HG03103 (cell line): ENCODE results near the gene MTA3.
"Not testable (repeated sequence)": the region's sequence is repeated elsewhere in the genome, so short reads cannot be mapped to it uniquely, and the experiment has no call there.

Experiments used
- ATAC-seq: cut with Tn5 transposase; IDR thresholded peaks from one replicate; pipeline ENCODE4 v1.9.1; 2021; ENCODE audit warnings: low read depth; ENCODE audit not compliant: unreplicated experiment

The MTA3 gene

DNA sequence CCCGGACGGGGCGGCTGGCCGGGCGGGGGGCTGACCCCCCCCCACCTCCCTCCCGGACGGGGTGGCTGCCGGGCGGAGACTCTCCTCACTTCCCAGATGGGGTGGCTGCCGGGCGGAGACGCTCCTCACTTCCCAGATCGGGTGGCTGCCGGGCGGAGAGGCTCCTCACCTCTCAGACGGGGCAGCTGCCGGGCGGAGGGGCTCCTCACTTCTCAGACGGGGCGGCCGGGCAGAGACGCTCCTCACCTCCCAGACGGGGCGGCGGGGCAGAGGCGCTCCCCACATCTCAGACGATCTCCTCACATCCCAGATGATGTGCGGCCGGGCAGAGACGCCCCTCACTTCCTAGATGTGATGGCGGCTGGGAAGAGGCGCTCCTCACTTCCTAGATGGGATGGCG is 37.7 kb downstream of the MTA3 start:
- ATAC-seq: not testable (repeated sequence)

GRCh38 chr2:42607101-42607637 is 38.7 kb downstream of the MTA3 start:
- ATAC-seq: no peak

DNA sequence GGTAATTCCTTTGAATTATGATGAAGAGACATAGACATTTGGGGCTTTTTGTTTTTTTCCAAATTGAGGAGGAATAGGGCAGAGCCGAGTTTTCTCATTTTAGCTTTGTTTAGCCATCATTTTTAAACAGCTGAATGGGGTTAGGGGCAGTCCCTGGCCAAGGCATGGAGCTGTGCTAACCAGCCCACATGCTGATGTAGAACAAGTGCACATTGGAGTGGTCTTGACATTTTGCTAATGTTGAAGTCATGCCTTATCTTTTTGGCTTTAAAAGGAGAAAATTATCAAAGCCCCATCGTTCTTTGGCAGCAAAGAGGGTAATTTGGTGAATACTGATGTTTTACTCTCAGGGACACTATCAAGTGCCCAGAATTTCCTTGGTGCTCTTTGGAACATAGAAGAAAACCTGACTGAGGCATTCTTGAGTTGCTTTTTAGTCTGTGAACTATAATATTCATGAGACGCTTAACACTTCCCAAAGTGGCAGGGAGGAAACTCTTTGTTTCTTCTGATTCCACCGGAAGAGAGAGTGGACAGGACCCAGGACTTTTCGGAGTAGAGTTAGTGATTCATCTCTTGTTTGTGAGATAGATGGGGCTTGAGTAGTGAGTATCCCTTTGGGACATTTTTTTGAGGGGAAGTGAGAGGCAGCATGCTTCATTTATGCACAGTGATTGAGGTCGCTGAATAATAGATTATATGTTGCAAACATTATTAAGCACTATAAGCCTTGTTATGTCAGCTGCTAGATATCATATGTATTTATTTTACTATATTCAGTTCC is 45.0 kb downstream of the MTA3 start:
- no peak for ATAC-seq

- no peak for ATAC-seq
Observed at GRCh38 chr2:42614838-42615237, 46.4 kb downstream of the MTA3 start.

- ATAC-seq: no peak
Observed at GRCh38 chr2:42618116-42618515, 49.7 kb downstream of the MTA3 start.

DNA sequence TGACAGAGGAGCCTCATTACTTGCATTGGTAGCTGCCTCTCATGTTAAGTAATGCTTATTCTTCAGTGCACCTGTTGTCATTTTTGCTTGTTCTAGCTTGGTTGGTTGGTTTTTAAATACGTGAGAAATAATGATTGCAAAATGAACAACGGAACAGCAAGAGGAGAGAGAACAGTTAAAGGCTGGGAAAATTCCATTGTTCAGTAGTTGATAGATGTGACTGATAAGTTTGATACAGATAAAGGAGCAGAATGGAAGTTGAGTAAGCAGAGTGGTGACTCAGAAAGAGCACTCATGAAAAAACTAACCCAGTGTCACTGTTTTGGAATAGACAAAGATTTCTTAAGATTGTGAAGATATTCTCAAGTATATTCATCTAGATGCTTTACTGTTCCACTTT is 50.5 kb downstream of the MTA3 start:
- ATAC-seq: no peak

DNA sequence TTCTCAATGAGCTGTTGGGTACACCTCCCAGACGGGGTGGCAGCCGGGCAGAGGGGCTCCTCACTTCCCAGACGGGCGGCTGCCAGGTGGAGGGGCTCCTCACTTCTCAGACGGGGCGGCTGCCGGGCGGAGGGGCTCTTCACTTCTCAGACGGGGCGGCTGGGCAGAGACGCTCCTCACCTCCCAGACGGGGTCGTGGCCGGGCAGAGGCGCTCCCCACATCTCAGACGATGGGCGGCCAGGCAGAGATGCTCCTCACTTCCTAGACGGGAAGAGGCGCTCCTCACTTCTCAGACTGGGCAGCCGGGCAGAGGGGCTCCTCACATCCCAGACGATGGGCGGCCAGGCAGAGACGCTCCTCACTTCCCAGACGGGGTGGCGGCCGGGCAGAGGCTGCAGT is 53.2 kb downstream of the MTA3 start:
- not testable (repeated sequence) for ATAC-seq

DNA sequence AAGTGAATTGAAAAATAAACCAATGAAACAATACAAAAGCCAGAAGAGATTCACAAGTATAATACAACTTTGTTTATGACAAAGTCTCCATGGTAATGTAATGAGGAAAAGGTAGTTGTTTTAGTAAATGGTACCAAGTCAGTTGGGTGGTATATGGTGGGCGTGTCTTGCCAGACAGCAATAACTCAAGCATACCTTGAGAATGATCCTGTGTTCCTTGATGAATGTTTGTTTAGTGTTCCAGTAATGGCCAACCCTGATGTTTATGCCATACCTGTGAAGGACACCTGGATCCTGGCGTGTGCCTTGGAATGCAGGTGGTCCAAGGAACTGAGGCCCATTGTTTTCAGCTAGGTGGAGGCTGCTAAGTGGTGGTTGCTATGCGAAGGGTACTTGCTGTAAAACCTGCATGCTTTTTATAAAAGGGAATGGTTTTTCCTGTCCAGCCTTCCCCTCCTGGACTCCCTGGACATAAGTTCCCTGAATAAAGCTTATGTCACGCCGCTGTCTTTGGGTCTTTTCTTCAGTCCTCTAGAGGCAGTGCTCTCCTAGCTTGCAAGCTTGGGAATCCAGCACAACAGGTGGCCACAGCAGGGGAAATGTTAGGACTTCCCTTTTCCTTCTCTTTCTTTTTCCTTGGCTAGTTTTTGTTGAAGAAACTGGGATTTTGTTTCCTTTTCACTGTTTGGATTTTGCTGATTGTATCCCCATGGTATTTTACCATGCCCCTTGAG is 54.7 kb downstream of the MTA3 start:
- no peak for ATAC-seq

DNA sequence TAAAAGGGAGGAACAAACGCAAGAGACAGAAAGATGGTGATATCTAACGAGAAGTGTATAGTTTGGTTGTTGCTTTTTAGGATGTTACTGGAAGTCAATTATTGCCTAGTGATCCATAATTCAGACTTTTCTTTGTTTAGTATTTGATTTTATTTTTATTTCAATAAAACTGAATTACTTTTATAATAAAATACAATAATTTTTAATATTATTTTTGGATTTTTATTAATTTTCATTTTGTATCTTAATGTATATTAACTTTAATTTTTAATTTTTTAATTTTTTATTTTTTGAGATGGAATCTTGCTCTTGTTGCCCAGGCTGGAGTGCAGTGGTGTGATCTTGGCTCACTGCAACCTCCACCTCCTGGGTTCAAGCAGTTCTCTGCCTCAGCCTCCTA is 55.6 kb downstream of the MTA3 start:
- no peak for ATAC-seq

DNA sequence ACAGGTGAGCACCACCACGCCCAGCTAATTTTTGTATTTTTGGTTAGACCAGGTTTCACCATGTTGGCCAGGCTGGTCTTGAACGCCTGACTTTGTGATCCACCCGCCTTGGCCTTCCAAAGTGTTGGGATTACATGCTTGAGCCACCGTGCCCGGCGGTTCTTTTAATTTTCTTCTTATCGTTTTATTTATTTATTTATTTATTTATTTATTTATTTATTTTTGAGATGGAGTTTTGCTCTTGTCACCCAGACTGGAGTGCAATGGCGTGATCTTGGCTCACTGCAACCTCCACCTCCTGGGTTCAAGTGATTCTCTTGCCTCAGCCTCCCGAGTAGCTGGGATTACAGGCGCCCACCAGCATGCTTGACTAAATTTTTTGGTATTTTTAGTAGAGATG is 59.6 kb downstream of the MTA3 start:
- ATAC-seq: not testable (repeated sequence)

GRCh38 chr2:42636934-42637333 is 68.5 kb downstream of the MTA3 start:
- no peak for ATAC-seq

DNA sequence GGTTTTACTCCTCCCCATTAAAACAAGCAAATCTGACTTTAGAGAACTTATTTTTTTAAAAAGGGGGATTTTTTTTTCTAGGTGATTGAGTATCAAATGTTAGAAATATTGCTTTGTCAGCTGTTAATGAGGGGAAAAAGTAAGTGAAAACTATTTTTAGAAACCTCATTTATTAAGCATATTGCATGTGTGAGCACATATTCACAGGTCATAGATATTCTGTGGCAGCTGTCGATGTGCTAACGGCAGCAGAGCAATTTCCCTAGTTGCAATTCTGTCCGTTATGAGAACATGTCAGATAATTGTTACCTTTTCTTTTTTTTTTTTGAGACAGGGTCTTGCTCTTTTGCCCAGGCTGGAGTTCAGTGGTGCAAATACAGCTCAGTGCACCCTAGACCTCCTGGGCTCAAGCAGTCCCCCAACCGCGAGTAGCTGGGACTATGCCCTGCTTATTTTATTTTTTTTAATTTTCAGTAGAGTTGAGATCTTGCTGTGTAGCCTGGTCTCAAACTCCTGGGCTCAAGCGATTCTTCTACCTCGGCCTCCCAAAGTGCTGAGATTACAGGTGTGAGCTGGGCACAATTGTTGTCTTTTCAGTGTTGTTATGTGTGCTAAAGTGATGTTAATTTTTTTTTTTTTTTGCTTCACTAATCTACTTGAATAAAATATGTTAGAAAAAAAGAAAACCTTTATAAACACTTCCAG is 69.8 kb downstream of the MTA3 start:
- ATAC-seq: no peak

GRCh38 chr2:42639340-42640077 is 71.1 kb downstream of the MTA3 start:
- no peak for ATAC-seq

DNA sequence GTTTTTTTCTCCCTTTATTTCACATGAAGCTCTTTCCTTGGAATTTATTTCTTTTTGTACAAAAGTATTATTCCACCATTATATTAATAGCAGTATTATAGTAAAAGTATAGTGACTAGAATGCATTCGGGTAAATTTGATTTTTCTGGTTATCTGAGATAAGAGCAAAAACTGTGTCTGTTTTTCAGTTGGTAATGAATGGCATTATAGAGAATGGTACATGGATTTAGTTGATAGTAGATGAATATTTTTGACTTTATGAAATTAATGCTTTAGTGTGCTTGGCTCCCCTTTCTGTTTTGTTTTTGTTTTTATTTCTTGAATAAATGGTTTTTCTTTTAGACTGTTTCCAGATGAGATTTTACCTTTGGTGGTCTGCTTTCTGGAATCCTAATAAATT is 71.8 kb downstream of the MTA3 start:
- no peak for ATAC-seq

- not testable (repeated sequence) for ATAC-seq
Observed at GRCh38 chr2:42642371-42642770, 73.9 kb downstream of the MTA3 start.

- ATAC-seq: no peak
Observed at GRCh38 chr2:42645551-42645950, 77.1 kb downstream of the MTA3 start.

DNA sequence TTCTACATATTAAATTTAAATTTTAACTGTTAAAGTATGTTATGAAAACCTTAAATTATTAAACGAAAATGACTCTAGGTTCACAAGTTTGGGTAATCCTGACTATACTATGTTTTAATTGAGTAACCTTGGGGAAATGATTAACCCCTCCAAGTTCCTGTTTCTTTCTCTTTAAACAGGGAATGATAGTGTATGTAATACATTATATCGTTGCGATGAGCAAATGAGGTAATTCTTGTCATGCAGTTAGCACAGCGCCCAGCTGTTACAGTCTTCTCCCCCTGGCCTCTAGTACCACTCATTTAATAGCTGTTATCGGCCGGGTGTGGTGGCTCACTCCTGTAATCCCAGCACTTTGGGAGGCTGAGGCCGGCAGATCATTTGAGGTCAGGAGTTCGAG is 80.4 kb downstream of the MTA3 start:
- ATAC-seq: no peak

DNA sequence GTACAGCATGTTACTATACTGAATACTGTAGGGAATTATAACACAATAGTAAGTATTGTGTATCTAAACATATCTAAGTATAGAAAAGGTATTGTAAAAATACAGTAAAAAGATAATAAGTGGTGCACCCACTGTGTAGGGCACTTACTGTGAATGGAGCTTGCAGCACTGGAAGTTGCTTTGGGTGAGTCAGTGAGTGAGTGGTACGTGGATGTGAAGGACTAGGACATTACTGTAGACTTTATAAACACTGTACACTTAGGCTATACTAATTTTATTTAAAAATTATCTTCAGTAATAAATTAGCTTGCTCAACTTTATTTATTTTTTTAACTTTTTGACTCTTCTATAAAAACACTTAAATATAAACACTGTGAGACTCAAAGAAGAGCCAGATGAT is 82.6 kb downstream of the MTA3 start:
- no peak for ATAC-seq

DNA sequence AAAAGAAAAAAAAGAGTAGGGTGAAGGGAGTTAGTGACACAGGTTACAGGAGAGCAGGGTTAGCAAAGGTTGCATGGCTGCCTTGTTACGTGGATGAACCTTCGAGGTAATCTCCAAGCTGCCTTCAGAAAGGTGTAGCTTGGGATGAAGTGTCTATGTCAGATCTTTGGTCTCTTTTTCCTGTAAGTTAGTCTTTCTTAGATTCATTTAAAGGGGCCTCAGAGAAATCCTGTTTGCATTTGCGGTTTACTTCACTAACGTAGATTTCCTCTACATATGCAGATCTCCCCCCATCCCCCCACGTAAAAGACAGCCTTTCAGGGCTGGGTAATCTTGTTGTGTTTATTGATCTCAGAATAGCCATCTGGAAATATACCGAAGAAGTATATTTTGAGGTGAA is 83.7 kb downstream of the MTA3 start:
- no peak for ATAC-seq

DNA sequence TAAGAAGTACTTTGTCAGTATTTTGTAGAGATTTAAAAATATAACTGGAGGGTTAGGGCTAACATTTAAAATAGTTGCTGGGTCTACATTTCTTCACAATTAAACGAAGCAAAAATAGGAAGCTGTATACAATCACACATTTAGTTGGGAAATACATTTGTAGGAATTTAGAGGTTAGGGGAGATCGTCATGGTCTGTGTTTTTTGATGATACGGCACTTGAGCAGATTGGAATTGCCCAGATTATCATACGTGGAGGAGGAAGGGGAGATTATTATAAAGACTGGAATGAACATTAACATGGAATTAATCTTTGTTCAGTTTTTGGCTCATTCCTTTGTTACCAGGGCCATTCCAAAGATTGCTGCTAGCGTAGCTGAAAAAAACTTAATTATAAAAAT is 84.6 kb downstream of the MTA3 start:
- ATAC-seq: no peak
